ENCODE results near the gene HGFAC.

HGFAC gene

GRCh38 chr4:3472411-3473141 lies 30.8 kb downstream of the HGFAC start:
- no peak for DNase-seq (ENCODE audit: low read depth in 3 of 3, low spot score in 1 of 3)

GRCh38 chr4:3473181-3473950 lies 31.6 kb downstream of the HGFAC start:
- DNase-seq (ENCODE audit: low read depth in 3 of 3, low spot score in 1 of 3), result no peak

- no peak for DNase-seq (ENCODE audit: low read depth in 3 of 3, low spot score in 1 of 3)
Observed at GRCh38 chr4:3473996-3474765, 32.4 kb downstream of the HGFAC start.

- no peak for DNase-seq (ENCODE audit: low read depth in 3 of 3, low spot score in 1 of 3)
Observed at GRCh38 chr4:3475041-3475712, 33.4 kb downstream of the HGFAC start.

GRCh38 chr4:3475713-3476260 lies 34.0 kb downstream of the HGFAC start:
- no peak for DNase-seq (ENCODE audit: low read depth in 3 of 3, low spot score in 1 of 3)

GRCh38 chr4:3476341-3476747 lies 34.6 kb downstream of the HGFAC start:
- DNase-seq (ENCODE audit: low read depth in 3 of 3, low spot score in 1 of 3), result no peak

- DNase-seq (ENCODE audit: low read depth in 3 of 3, low spot score in 1 of 3), result no peak
Observed at GRCh38 chr4:3476936-3477749, 35.4 kb downstream of the HGFAC start.

- no peak for DNase-seq (ENCODE audit: low read depth in 3 of 3, low spot score in 1 of 3)
Observed at GRCh38 chr4:3477750-3478430, 36.1 kb downstream of the HGFAC start.

GRCh38 chr4:3478446-3479357 lies 36.9 kb downstream of the HGFAC start:
- DNase-seq (ENCODE audit: low read depth in 3 of 3, low spot score in 1 of 3), result no peak

- DNase-seq (ENCODE audit: low read depth in 3 of 3, low spot score in 1 of 3), result no peak
Observed at GRCh38 chr4:3479358-3480101, 37.8 kb downstream of the HGFAC start.

GRCh38 chr4:3480528-3481112 lies 38.9 kb downstream of the HGFAC start:
- DNase-seq (ENCODE audit: low read depth in 3 of 3, low spot score in 1 of 3), result peak; percentile 20 to 69 (median 43)

- DNase-seq (ENCODE audit: low read depth in 3 of 3, low spot score in 1 of 3), result no peak
Observed at GRCh38 chr4:3481113-3481531, 39.4 kb downstream of the HGFAC start.

GRCh38 chr4:3481783-3482393 lies 40.1 kb downstream of the HGFAC start:
- no peak for DNase-seq (ENCODE audit: low read depth in 3 of 3, low spot score in 1 of 3)

- DNase-seq (ENCODE audit: low read depth in 3 of 3, low spot score in 1 of 3), result no peak
Observed at GRCh38 chr4:3482707-3483106, 40.9 kb downstream of the HGFAC start.

GRCh38 chr4:3483471-3483921 lies 41.7 kb downstream of the HGFAC start:
- DNase-seq (ENCODE audit: low read depth in 3 of 3, low spot score in 1 of 3), result no peak

GRCh38 chr4:3484057-3484973 lies 42.5 kb downstream of the HGFAC start:
- no peak for DNase-seq (ENCODE audit: low read depth in 3 of 3, low spot score in 1 of 3)
